Activated B cell treated with CpG ODN at 0.5 μM for 24 hours (primary cell): ENCODE results near the gene TMPRSS6. TPM values are rescaled to one million over a fixed set of nuclear protein-coding genes. Genes with fewer than 3 reads are reported as not detected.

ENCODE experiments used
- ATAC-seq: fragments of 200-7000 bp; cut with Tn5 transposase; one replicate; pipeline ENCODE4 v1.10.0; 2021; ENCODE audit warnings: low read depth, mild to moderate bottlenecking, moderate library complexity
- CTCF ChIA-PET: fragments of 350-600 bp; sonication (Branson Sonifier 250); formaldehyde crosslinking; loops from one replicate; lab custom pipeline; 2021; ENCODE audit warnings: antibody characterized with exemption; lab: Charles Lee
- POLR2A ChIA-PET: fragments of 350-600 bp; sonication (Branson Sonifier 250); formaldehyde crosslinking; loops from one replicate; lab custom pipeline; 2021; ENCODE audit warnings: antibody characterized with exemption; lab: Charles Lee
- DNase-seq: peaks from one replicate; pipeline ENCODE4 v3.0.0; 2022
- H3K27ac Mint-ChIP-seq: one replicate; pipeline ENCODE4 v1.8.0; 2020; ENCODE audit warnings: mixed read lengths
- H3K27me3 Mint-ChIP-seq: one replicate; pipeline ENCODE4 v1.8.0; 2021; ENCODE audit warnings: mixed read lengths
- H3K36me3 Mint-ChIP-seq: one replicate; pipeline ENCODE4 v1.8.0; 2021; ENCODE audit warnings: low read depth, mixed read lengths
- H3K4me1 Mint-ChIP-seq: one replicate; pipeline ENCODE4 v1.8.0; 2021; ENCODE audit warnings: mixed read lengths
- H3K4me3 Mint-ChIP-seq: one replicate; pipeline ENCODE4 v1.8.0; 2020; ENCODE audit warnings: mild to moderate bottlenecking, mixed read lengths
- H3K9me3 Mint-ChIP-seq: one replicate; pipeline ENCODE4 v1.8.0; 2020; ENCODE audit warnings: mixed read lengths
- CTCF ChIP-seq: fragments of 200-600 bp; IDR thresholded peaks from one replicate; pipeline ENCODE4 v1.8.0; 2022; ENCODE audit warnings: antibody characterized with exemption, mild to moderate bottlenecking
- intact Hi-C: fragments of 100-400 bp; cut with micrococcal nuclease; formaldehyde crosslinking; loops from one replicate; pipeline ENCODE4 v1.15.1; 2024
- total RNA-seq: library from RNA; stranded (reverse); gene quantifications from 2 replicates; pipeline ENCODE4 v1.2.3, GENCODE V29; 2022

The TMPRSS6 gene
- total RNA-seq, 1 donor from 2014 or later = 5.4 TPM

GRCh38 chr22:37140686-37141323 lies 31.3 kb upstream of the TMPRSS6 start:
- Mint-ChIP-seq H3K27ac (no peak overlapping the region), H3K36me3 (no peaks in the 10 kb centered on the region), H3K4me3 (no peak overlapping the region), H3K9me3 (no peaks in the 10 kb centered on the region), H3K27me3 (no peaks in the 10 kb centered on the region), H3K4me1 (peaks cover 21% of the 10 kb centered on the region)
- ATAC-seq (no peak), DNase-seq (no peak)
- POLR2A ChIA-PET = interaction anchor here (1.6 to 2.9 kb wide), 3 partner anchors 9 to 21 kb away, joined by 8 to 10 read pairs (median 9); partner anchors contain the start of gene IL2RB
- no peak for TF ChIP-seq CTCF
- intact Hi-C loops = no loop called here
- CTCF ChIA-PET = interaction anchor here (1.2 kb wide), 1 partner anchor 288 kb away, joined by 4 read pairs; no protein-coding TSS in a partner anchor

- ChIA-PET CTCF (interaction anchor here (0.6 to 1.1 kb wide), 2 partner anchors 11 to 23 kb away, joined by 3 read pairs; no protein-coding TSS in a partner anchor), POLR2A (interaction anchor here (0.5 to 2.9 kb wide), 4 partner anchors 10 to 20 kb away, joined by 3 to 10 read pairs (median 8); partner anchors contain the start of gene IL2RB)
- H3K4me3 Mint-ChIP-seq = no peak overlapping the region
- intact Hi-C loops = loop anchor here (1.0 to 5.0 kb wide), 2 partner anchors 17 to 62 kb away; no protein-coding TSS in a partner anchor
- peak overlapping the region; percentile 51 for H3K27ac Mint-ChIP-seq
- ATAC-seq (peak; percentile 62), DNase-seq (no peak)
- H3K27me3 Mint-ChIP-seq = no peaks in the 10 kb centered on the region
- no peaks in the 10 kb centered on the region for H3K9me3 Mint-ChIP-seq
- peaks cover 20% of the 10 kb centered on the region for H3K4me1 Mint-ChIP-seq
- TF ChIP-seq CTCF = no peak
- no peaks in the 10 kb centered on the region for H3K36me3 Mint-ChIP-seq
Observed at GRCh38 chr22:37139762-37140161, 30.2 kb upstream of the TMPRSS6 start.

GRCh38 chr22:37138849-37139561 lies 29.5 kb upstream of the TMPRSS6 start:
- Mint-ChIP-seq H3K27ac (peak overlapping the region; percentile 51), H3K9me3 (no peaks in the 10 kb centered on the region), H3K36me3 (no peaks in the 10 kb centered on the region), H3K4me1 (peaks cover 20% of the 10 kb centered on the region), H3K4me3 (peak overlapping the region; percentile 13), H3K27me3 (no peaks in the 10 kb centered on the region)
- ChIA-PET POLR2A (interaction anchor here (1.6 to 2.9 kb wide), 2 partner anchors 16 to 19 kb away, joined by 8 to 10 read pairs; no protein-coding TSS in a partner anchor), CTCF (interaction anchor here (0.6 to 1.1 kb wide), 2 partner anchors 10 to 24 kb away, joined by 3 read pairs; no protein-coding TSS in a partner anchor)
- ATAC-seq (peak; percentile 70), DNase-seq (no peak)
- intact Hi-C loops = loop anchor here (1.0 to 5.0 kb wide), 2 partner anchors 17 to 62 kb away; no protein-coding TSS in a partner anchor
- TF ChIP-seq CTCF = no peak

- Mint-ChIP-seq H3K36me3 (no peaks in the 10 kb centered on the region), H3K9me3 (no peaks in the 10 kb centered on the region), H3K27me3 (no peaks in the 10 kb centered on the region), H3K27ac (peak overlapping the region; percentile 51), H3K4me3 (no peak overlapping the region), H3K4me1 (peaks cover 20% of the 10 kb centered on the region)
- DNase-seq = no peak
- ChIA-PET POLR2A (no interaction called here), CTCF (no interaction called here)
- intact Hi-C loops = loop anchor here (5.0 kb wide), 1 partner anchor 61 kb away; no protein-coding TSS in a partner anchor
- no peak for TF ChIP-seq CTCF
- no peak for ATAC-seq
Observed at GRCh38 chr22:37137903-37138665, 28.6 kb upstream of the TMPRSS6 start.
